SK-MEL-5 (cell line): ENCODE measurements around the gene LTBP4. TPM values are rescaled to one million over a fixed set of nuclear protein-coding genes. Genes with fewer than 3 reads are reported as not detected.

Source experiments
- DNase-seq: peaks from one replicate; pipeline ENCODE4 v3.0.0-alpha.2; 2016; ENCODE audit warnings: low read depth, low spot score
- in situ Hi-C: cut with HindIII; loops from 2 replicates; pipeline ENCODE4 v1.10.0; 2016; ENCODE audit warnings: low sequenced_read_pairs, high pct_unique_total_duplicates, low pct_unique_long_range_greater_than_20kb
- total RNA-seq: library from RNA; depleted of rRNA; stranded (reverse); fragments of >200 nt; shearing (Covaris generic); gene quantifications from 2 replicates; pipeline ENCODE4 v1.2.3, GENCODE V29; 2014; rRNA removed

Gene LTBP4
- total RNA-seq, 1 experiment from 2014 or later: 10.9 TPM

- DNase-seq: no peak
- in situ Hi-C loops: no loop called here
These were observed 66.4 kb downstream of the LTBP4 start for GRCh38 chr19:40667602-40668001.

- in situ Hi-C loops: no loop called here
- no peak for DNase-seq
These were observed 67.9 kb downstream of the LTBP4 start for GRCh38 chr19:40668991-40669614.

- DNase-seq: no peak
- in situ Hi-C loops: no loop called here
These were observed 70.2 kb downstream of the LTBP4 start for GRCh38 chr19:40671404-40671803.

DNA sequence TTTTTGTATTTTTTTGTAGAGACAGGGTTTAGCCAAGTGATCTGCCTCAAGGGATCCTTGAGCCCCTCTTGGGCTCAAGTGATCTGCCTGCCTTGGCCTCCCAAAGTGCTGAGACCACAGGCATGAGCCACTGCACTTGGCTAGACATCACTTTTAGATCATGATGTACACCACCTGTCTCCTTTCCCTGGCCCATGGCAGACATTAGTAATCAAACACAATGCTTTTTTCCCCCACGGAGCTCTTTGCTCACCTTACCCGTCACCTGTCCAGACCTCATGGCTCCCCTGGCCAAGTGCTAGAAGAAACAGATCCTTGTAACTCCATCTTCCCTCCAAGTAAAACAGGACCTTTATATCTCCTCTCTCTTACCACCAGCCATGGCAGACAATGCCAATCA is 70.9 kb downstream of the LTBP4 start:
- in situ Hi-C loops: no loop called here
- DNase-seq: no peak

GRCh38 chr19:40672573-40673299 is 71.6 kb downstream of the LTBP4 start:
- in situ Hi-C loops: no loop called here
- no peak for DNase-seq

- in situ Hi-C loops: no loop called here
- no peak for DNase-seq
These were observed 72.2 kb downstream of the LTBP4 start for GRCh38 chr19:40673397-40673796.

GRCh38 chr19:40674291-40674690 is 73.1 kb downstream of the LTBP4 start:
- in situ Hi-C loops: no loop called here
- DNase-seq: no peak

- in situ Hi-C loops: no loop called here
These were observed 76.0 kb downstream of the LTBP4 start for GRCh38 chr19:40677156-40677555.

More at GRCh38 chr19:40677156-40677555, 76.0 kb downstream of the LTBP4 start:
- no peak for DNase-seq

Other genes starting within 250 kb of the LTBP4 start
- gene HIPK4, start 211.2 kb upstream of the LTBP4 start, total RNA-seq: 0.08 TPM in 1 of 2 replicates, not detected in the other
- 0.95 and 1.1 TPM in 2 replicates for gene PRX, start 188.0 kb upstream of the LTBP4 start, total RNA-seq
- 6.6 and 8.9 TPM in 2 replicates for gene SERTAD1, start 175.4 kb upstream of the LTBP4 start, total RNA-seq
- 10.8 and 12.8 TPM in 2 replicates for gene SERTAD3, start 157.0 kb upstream of the LTBP4 start, total RNA-seq
- 104 and 110 TPM in 2 replicates for gene BLVRB, start 135.6 kb upstream of the LTBP4 start, total RNA-seq
- 0.32 and 0.53 TPM in 2 replicates for gene SPTBN4, start 134.4 kb upstream of the LTBP4 start, total RNA-seq
- gene SHKBP1, start 24.5 kb upstream of the LTBP4 start, total RNA-seq: 17.6 and 21.2 TPM in 2 replicates
- gene NUMBL, start 89.3 kb downstream of the LTBP4 start, total RNA-seq: 6.3 and 7.5 TPM in 2 replicates
- gene COQ8B, start 115.5 kb downstream of the LTBP4 start, total RNA-seq: 13.5 and 16.1 TPM in 2 replicates
- gene ITPKC, start 115.7 kb downstream of the LTBP4 start, total RNA-seq: 3.8 and 4.6 TPM in 2 replicates
- 0.13 and 0.51 TPM in 2 replicates for gene ACTMAP, start 149.1 kb downstream of the LTBP4 start, total RNA-seq
- gene SNRPA, start 149.8 kb downstream of the LTBP4 start, total RNA-seq: 56.1 and 60.7 TPM in 2 replicates
- gene MIA, start 174.2 kb downstream of the LTBP4 start, total RNA-seq: 234 and 256 TPM in 2 replicates
- gene RAB4B, start 176.9 kb downstream of the LTBP4 start, total RNA-seq: 17.9 and 20.8 TPM in 2 replicates
- 58.4 and 70.7 TPM in 2 replicates for gene EGLN2, start 197.8 kb downstream of the LTBP4 start, total RNA-seq
- not detected in 2 replicates for gene CYP2A6, start 249.1 kb downstream of the LTBP4 start, total RNA-seq